Astrocyte (in vitro differentiated cells and primary cell): ENCODE results near the gene KCNQ5. TPM values are rescaled to one million over a fixed set of nuclear protein-coding genes. Genes with fewer than 3 reads are reported as not detected.

Experiments
- DNase-seq: peaks from one replicate; pipeline ENCODE4 v3.0.0-alpha.2; 2010; ENCODE audit warnings: low read depth
- FAIRE-seq: peaks from 2 replicates; lab custom pipeline; 2011; peaks lifted over from hg19 to GRCh38; lab: Jason Lieb, UNC
- H2AFZ ChIP-seq: 2 replicates; pipeline ENCODE4 v1.6.0; 2012; ENCODE audit warnings: low read depth, low read length, inconsistent platforms
- H3K27ac ChIP-seq: 2 replicates; pipeline ENCODE4 v1.5.1; 2011; ENCODE audit warnings: low read depth, low read length, inconsistent platforms
- H3K27me3 ChIP-seq: 2 replicates; pipeline ENCODE4 v1.6.0; 2011; ENCODE audit warnings: low read length, inconsistent platforms; ENCODE audit not compliant: insufficient read depth
- H3K36me3 ChIP-seq: 2 replicates; pipeline ENCODE4 v1.5.1; 2011; ENCODE audit warnings: low read length, inconsistent platforms; ENCODE audit not compliant: insufficient read depth
- H3K4me1 ChIP-seq: 2 replicates; pipeline ENCODE4 v1.5.1; 2011; ENCODE audit warnings: low read length, inconsistent platforms; ENCODE audit not compliant: insufficient read depth
- H3K4me2 ChIP-seq: 2 replicates; pipeline ENCODE4 v1.6.0; 2012; ENCODE audit warnings: low read length, inconsistent platforms
- H3K4me3 ChIP-seq: 2 replicates; pipeline ENCODE4 v1.5.1; 2011; ENCODE audit warnings: low read depth, mild to moderate bottlenecking, low read length, inconsistent platforms; ENCODE audit not compliant: insufficient read depth
- H3K79me2 ChIP-seq: 2 replicates; pipeline ENCODE4 v1.6.0; 2012; ENCODE audit warnings: mild to moderate bottlenecking, low read length, inconsistent platforms; ENCODE audit not compliant: insufficient read depth
- H3K9ac ChIP-seq: 2 replicates; pipeline ENCODE4 v1.6.0; 2012; ENCODE audit warnings: mild to moderate bottlenecking, low read length, inconsistent platforms
- H3K9me3 ChIP-seq: 2 replicates; pipeline ENCODE4 v1.5.1; 2012; ENCODE audit warnings: low read depth, mild to moderate bottlenecking, low read length, inconsistent platforms; ENCODE audit not compliant: insufficient read depth
- H4K20me1 ChIP-seq: 2 replicates; pipeline ENCODE4 v1.6.0; 2012; ENCODE audit warnings: low read length, inconsistent platforms; ENCODE audit not compliant: insufficient read depth
- H3K27ac Mint-ChIP-seq: one replicate; pipeline ENCODE4 v1.8.0; 2021; ENCODE audit warnings: mild to moderate bottlenecking, mixed read lengths; ENCODE audit not compliant: unreplicated experiment
- H3K27me3 Mint-ChIP-seq: one replicate; pipeline ENCODE4 v1.8.0; 2021; ENCODE audit warnings: low read depth, mixed read lengths; ENCODE audit not compliant: unreplicated experiment
- H3K36me3 Mint-ChIP-seq: one replicate; pipeline ENCODE4 v1.8.0; 2021; ENCODE audit warnings: low read depth, mixed read lengths; ENCODE audit not compliant: unreplicated experiment
- H3K4me1 Mint-ChIP-seq: one replicate; pipeline ENCODE4 v1.8.0; 2021; ENCODE audit warnings: low read depth, mixed read lengths; ENCODE audit not compliant: unreplicated experiment
- H3K4me3 Mint-ChIP-seq: one replicate; pipeline ENCODE4 v1.8.0; 2021; ENCODE audit warnings: mild to moderate bottlenecking, moderate library complexity, mixed read lengths; ENCODE audit not compliant: unreplicated experiment
- H3K9me3 Mint-ChIP-seq: one replicate; pipeline ENCODE4 v1.8.0; 2021; ENCODE audit warnings: mild to moderate bottlenecking, mixed read lengths; ENCODE audit not compliant: unreplicated experiment
- CTCF ChIP-seq: IDR thresholded peaks from 2 replicates; pipeline ENCODE4 v1.5.1; 2011; ENCODE audit warnings: low read depth, mild to moderate bottlenecking, inconsistent platforms, low read length, moderate library complexity; ENCODE audit not compliant: insufficient read depth
- EZH2 ChIP-seq: IDR thresholded peaks from 2 replicates; pipeline ENCODE4 v1.6.1; 2012; ENCODE audit warnings: mild to moderate bottlenecking, low read length, inconsistent platforms; ENCODE audit not compliant: insufficient read depth
- total RNA-seq: library from RNA; stranded (reverse); gene quantifications from 2 replicates; pipeline ENCODE4 v1.2.1, GENCODE V29; 2021

KCNQ5 gene
- total RNA-seq, 1 donor from 2014 or later, result 2.0 TPM

- no peaks in the 10 kb centered on the region for H3K9me3 Mint-ChIP-seq
- H3K4me1 Mint-ChIP-seq, result peaks cover 4% of the 10 kb centered on the region
- no peak overlapping the region for H3K27ac Mint-ChIP-seq
- H3K36me3 ChIP-seq, result no peaks in the 10 kb centered on the region
- peak; percentile 82 for FAIRE-seq
- H3K27me3 ChIP-seq, result no peaks in the 10 kb centered on the region
- peaks cover 4% of the 10 kb centered on the region for H3K4me1 ChIP-seq
- no peaks in the 10 kb centered on the region for H4K20me1 ChIP-seq
- no peak overlapping the region for H2AFZ ChIP-seq
- H3K9ac ChIP-seq, result no peak overlapping the region
- H3K36me3 Mint-ChIP-seq, result no peaks in the 10 kb centered on the region
- DNase-seq, result peak; percentile 90
- H3K9me3 ChIP-seq, result no peaks in the 10 kb centered on the region
- H3K27ac ChIP-seq, result peak overlapping the region; percentile 63
- no peaks in the 10 kb centered on the region for H3K79me2 ChIP-seq
- H3K4me3 Mint-ChIP-seq, result no peak overlapping the region
- no peak overlapping the region for H3K4me3 ChIP-seq
- TF ChIP-seq CTCF, result no peak
- no peak for TF ChIP-seq EZH2
- peak overlapping the region; percentile 16 for H3K4me2 ChIP-seq
- no peaks in the 10 kb centered on the region for H3K27me3 Mint-ChIP-seq
These were observed 452.3 kb downstream of the KCNQ5 start for GRCh38 chr6:73074175-73074574.

GRCh38 chr6:73076211-73076954, 454.5 kb downstream of the KCNQ5 start:
- no peaks in the 10 kb centered on the region for H3K36me3 ChIP-seq
- no peaks in the 10 kb centered on the region for H3K79me2 ChIP-seq
- H4K20me1 ChIP-seq, result no peaks in the 10 kb centered on the region
- H3K36me3 Mint-ChIP-seq, result no peaks in the 10 kb centered on the region
- H3K27me3 ChIP-seq, result no peaks in the 10 kb centered on the region
- peaks cover 14% of the 10 kb centered on the region for H3K4me1 Mint-ChIP-seq
- FAIRE-seq, result no peak
- no peak overlapping the region for H2AFZ ChIP-seq
- no peak overlapping the region for H3K27ac ChIP-seq
- no peak overlapping the region for H3K4me2 ChIP-seq
- TF ChIP-seq EZH2 (no peak), CTCF (no peak)
- peaks cover 10% of the 10 kb centered on the region for H3K4me1 ChIP-seq
- no peak overlapping the region for H3K27ac Mint-ChIP-seq
- DNase-seq, result no peak
- H3K27me3 Mint-ChIP-seq, result no peaks in the 10 kb centered on the region
- no peak overlapping the region for H3K4me3 ChIP-seq
- no peaks in the 10 kb centered on the region for H3K9me3 ChIP-seq
- no peak overlapping the region for H3K9ac ChIP-seq
- H3K9me3 Mint-ChIP-seq, result no peaks in the 10 kb centered on the region
- no peak overlapping the region for H3K4me3 Mint-ChIP-seq

- no peaks in the 10 kb centered on the region for H4K20me1 ChIP-seq
- no peaks in the 10 kb centered on the region for H3K79me2 ChIP-seq
- no peak overlapping the region for H3K4me3 ChIP-seq
- FAIRE-seq (no peak), DNase-seq (no peak)
- no peak overlapping the region for H3K4me2 ChIP-seq
- no peak overlapping the region for H3K27ac ChIP-seq
- no peaks in the 10 kb centered on the region for H3K9me3 ChIP-seq
- H3K27me3 Mint-ChIP-seq, result no peaks in the 10 kb centered on the region
- H3K9ac ChIP-seq, result no peak overlapping the region
- no peaks in the 10 kb centered on the region for H3K36me3 ChIP-seq
- TF ChIP-seq CTCF, result no peak
- TF ChIP-seq EZH2, result no peak
- H2AFZ ChIP-seq, result no peak overlapping the region
- peaks cover 10% of the 10 kb centered on the region for H3K4me1 ChIP-seq
- peaks cover 20% of the 10 kb centered on the region for H3K4me1 Mint-ChIP-seq
- no peaks in the 10 kb centered on the region for H3K27me3 ChIP-seq
- no peaks in the 10 kb centered on the region for H3K9me3 Mint-ChIP-seq
- peak overlapping the region; percentile 12 for H3K27ac Mint-ChIP-seq
- H3K36me3 Mint-ChIP-seq, result no peaks in the 10 kb centered on the region
- no peak overlapping the region for H3K4me3 Mint-ChIP-seq
These were observed 456.5 kb downstream of the KCNQ5 start for GRCh38 chr6:73078333-73078862.
